Keratinocyte (primary cell): Measurements from ENCODE around the gene IFNA21.

ENCODE experiments used
- CTCF ChIP-seq, 3 experiments: IDR thresholded peaks in 1 of 3; conservative IDR thresholded peaks in 1 of 3; optimal IDR thresholded peaks in 1 of 3; 2 replicates in 2 of 3; 3 replicates in 1 of 3; pipeline versions ENCODE3 to v1.5.1; 2011; ENCODE audit warnings: low read length in 3 of 3, mild to moderate bottlenecking in 3 of 3, moderate library complexity in 2 of 3, control low read depth in 1 of 3, inconsistent platforms in 1 of 3; ENCODE audit not compliant: insufficient read depth in 2 of 3; ENCODE audit errors: extremely low read depth in 1 of 3
- EZH2 ChIP-seq: IDR thresholded peaks from one replicate; pipeline ENCODE4 v1.6.1; 2012; ENCODE audit warnings: inconsistent platforms, mild to moderate bottlenecking, low read length, moderate library complexity

DNA sequence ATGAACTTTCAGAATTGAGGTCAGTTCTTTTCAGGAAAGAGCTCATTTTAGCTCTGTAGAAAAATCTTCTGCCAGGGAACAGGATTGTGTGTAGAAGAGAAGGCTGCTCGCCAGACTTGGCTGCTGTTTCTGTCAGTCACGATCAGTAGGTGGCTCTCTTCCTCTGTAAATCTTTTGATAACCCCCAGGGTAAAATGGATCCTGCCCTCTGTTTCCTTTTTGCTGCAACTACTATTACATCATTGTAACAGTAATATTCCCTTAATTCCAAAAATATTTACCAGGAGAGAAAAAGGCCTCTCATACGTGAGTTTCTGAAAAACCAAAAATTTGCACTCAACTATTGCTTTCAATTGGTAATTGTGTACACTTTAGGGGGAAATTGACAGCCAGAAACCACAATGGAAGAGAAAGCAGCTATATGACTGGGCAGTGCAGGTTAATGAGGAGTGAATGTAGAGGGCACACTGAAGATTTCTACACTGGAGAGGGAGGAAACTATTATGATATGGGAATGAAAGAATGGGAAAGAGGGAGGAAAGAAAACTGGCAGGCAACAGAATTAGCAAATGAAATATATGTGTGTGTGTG lies 12.3 kb downstream of the IFNA21 start:
- peak; percentile 24 to 63 (median 38) for TF ChIP-seq CTCF (optimal IDR thresholded peaks at IDR 0.05 in 1 of 3, IDR thresholded peaks at IDR 0.05 in 1 of 3, conservative IDR thresholded peaks at IDR 0.05 in 1 of 3; ENCODE audit: extremely low read depth in 1 of 3, insufficient read depth in 2 of 3, low read length in 3 of 3)
- TF ChIP-seq EZH2: no peak
